Smooth muscle cell (in vitro differentiated cells): ENCODE results near the gene ADGRB2. TPM values are rescaled to one million over a fixed set of nuclear protein-coding genes. Genes with fewer than 3 reads are reported as not detected.

Experiments
- DNase-seq: peaks from one replicate; lab custom pipeline; 2025; ENCODE audit not compliant: unreplicated experiment; lab: John Stamatoyannopoulos, UW
- H2AFZ ChIP-seq: fragments of 200-600 bp; sonication (generic); 2 replicates; pipeline ENCODE4 v1.6.0; 2016; ENCODE audit warnings: antibody characterized with exemption, low read depth, mild to moderate bottlenecking
- H3F3A ChIP-seq: fragments of 200-600 bp; sonication (generic); 2 replicates; pipeline ENCODE4 v1.6.0; 2017; ENCODE audit warnings: antibody characterized with exemption, low read depth
- H3K27ac ChIP-seq: fragments of 200-600 bp; sonication (generic); 2 replicates; pipeline ENCODE4 v1.5.1; 2016; ENCODE audit warnings: low read depth, mild to moderate bottlenecking
- H3K27me3 ChIP-seq: fragments of 200-600 bp; sonication (generic); 2 replicates; pipeline ENCODE4 v1.6.1; 2016; ENCODE audit warnings: low read depth, mild to moderate bottlenecking
- H3K36me3 ChIP-seq: fragments of 200-600 bp; sonication (generic); 2 replicates; pipeline ENCODE4 v1.5.1; 2016; ENCODE audit warnings: low read depth
- H3K4me1 ChIP-seq: fragments of 200-600 bp; sonication (generic); 2 replicates; pipeline ENCODE4 v1.5.1; 2016; ENCODE audit warnings: low read depth
- H3K4me2 ChIP-seq: fragments of 200-600 bp; sonication (generic); 2 replicates; pipeline ENCODE4 v1.6.0; 2016; ENCODE audit warnings: mild to moderate bottlenecking
- H3K4me3 ChIP-seq: fragments of 200-600 bp; sonication (generic); 2 replicates; pipeline ENCODE4 v1.5.1; 2016; ENCODE audit warnings: mild to moderate bottlenecking
- H3K79me2 ChIP-seq: fragments of 200-600 bp; sonication (generic); 2 replicates; pipeline ENCODE4 v1.6.0; 2016; ENCODE audit warnings: low read depth, mild to moderate bottlenecking
- H3K9ac ChIP-seq: fragments of 200-600 bp; sonication (generic); 2 replicates; pipeline ENCODE4 v1.6.0; 2016; ENCODE audit warnings: low read depth
- H3K9me3 ChIP-seq: fragments of 200-600 bp; sonication (generic); replicated peaks from 2 replicates; pipeline ENCODE4 v1.5.1; 2016; ENCODE audit warnings: low read depth
- H4K20me1 ChIP-seq: fragments of 200-600 bp; sonication (generic); 2 replicates; pipeline ENCODE4 v1.6.0; 2016; ENCODE audit warnings: low read depth
- CTCF ChIP-seq: fragments of 200-600 bp; sonication (generic); IDR thresholded peaks from 2 replicates; pipeline ENCODE4 v1.5.1; 2017; ENCODE audit warnings: borderline replicate concordance, mild to moderate bottlenecking, antibody characterized with exemption; ENCODE audit not compliant: insufficient read depth, poor library complexity, severe bottlenecking
- WGBS: methylation state at CpG from one replicate; pipeline ENCODE4 v1.1.7; 2016; ENCODE audit warnings: low lambda C conversion rate; 5-methylcytosine and 5-hydroxymethylcytosine counted together
- polyA plus RNA-seq: library from polyadenylated mRNA; unstranded; fragments of >200 nt; fragmentation: Nextera tagmentation; extraction: Ambion mirVana; gene quantifications from 2 replicates; pipeline ENCODE4 v1.2.1, GENCODE V29; 2016
- total RNA-seq: library from RNA; depleted of rRNA; stranded (reverse); fragments of >200 nt; gene quantifications from 2 replicates; pipeline ENCODE4 v1.2.3, GENCODE V29; 2014

Gene ADGRB2
- total and polyA plus RNA-seq, 2 experiments from 2014 or later: 8.8 to 9.4 TPM

GRCh38 chr1:31700468-31701090 is 63.6 kb downstream of the ADGRB2 start:
- H3K4me3 ChIP-seq: no peak overlapping the region
- H4K20me1 ChIP-seq: no peaks in the 10 kb centered on the region
- DNase-seq: no peak
- H3K36me3 ChIP-seq: no peaks in the 10 kb centered on the region
- no peak for TF ChIP-seq CTCF
- no peaks in the 10 kb centered on the region for H3K27me3 ChIP-seq
- H3K79me2 ChIP-seq: peaks cover 42% of the 10 kb centered on the region
- peak overlapping the region; percentile 5 for H3K9ac ChIP-seq
- H3K4me2 ChIP-seq: peak overlapping the region; percentile 89
- H3K9me3 ChIP-seq: no peaks in the 10 kb centered on the region
- H2AFZ ChIP-seq: no peak overlapping the region
- H3F3A ChIP-seq: peaks cover 32% of the 10 kb centered on the region
- H3K27ac ChIP-seq: peak overlapping the region; percentile 93
- peaks cover 19% of the 10 kb centered on the region for H3K4me1 ChIP-seq
- 72% methylated on average over 7 of the region's 7 CpGs for whole genome bisulfite sequencing

DNA sequence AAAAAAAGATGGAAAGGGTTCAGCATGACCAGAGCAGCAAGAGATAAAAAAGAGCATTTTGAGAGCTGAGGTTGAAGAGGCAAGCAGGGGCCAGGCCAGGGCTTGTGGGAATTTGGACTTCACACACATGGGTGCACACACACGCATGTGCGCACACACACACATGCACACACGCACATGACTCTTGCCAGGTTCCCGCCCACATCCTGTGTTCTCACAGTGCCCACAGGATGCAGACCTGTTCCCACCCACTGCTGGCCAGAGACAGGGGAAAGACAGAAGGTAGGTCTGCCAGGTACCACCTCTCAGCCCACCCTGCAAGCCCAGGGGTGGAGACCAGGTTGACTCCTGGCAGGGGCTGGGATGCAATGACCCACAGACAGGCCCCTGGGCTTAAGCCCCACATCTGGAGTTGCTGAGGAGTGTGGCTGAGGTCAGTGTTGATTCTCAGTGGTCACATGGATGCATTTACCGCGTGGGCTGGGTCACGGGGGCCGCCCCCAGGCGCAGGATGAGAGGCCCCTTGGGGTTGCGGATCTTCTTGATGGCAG is 64.7 kb downstream of the ADGRB2 start:
- H3K27me3 ChIP-seq: no peaks in the 10 kb centered on the region
- no peak overlapping the region for H2AFZ ChIP-seq
- no peak overlapping the region for H3K4me2 ChIP-seq
- no peak overlapping the region for H3K27ac ChIP-seq
- H4K20me1 ChIP-seq: no peaks in the 10 kb centered on the region
- peaks cover 8% of the 10 kb centered on the region for H3K4me1 ChIP-seq
- 91% methylated on average over 10 of the region's 10 CpGs for WGBS
- H3K9ac ChIP-seq: no peak overlapping the region
- peaks cover 42% of the 10 kb centered on the region for H3K79me2 ChIP-seq
- TF ChIP-seq CTCF: no peak
- peaks cover 26% of the 10 kb centered on the region for H3F3A ChIP-seq
- no peak overlapping the region for H3K4me3 ChIP-seq
- DNase-seq: no peak
- no peaks in the 10 kb centered on the region for H3K36me3 ChIP-seq
- no peaks in the 10 kb centered on the region for H3K9me3 ChIP-seq

DNA sequence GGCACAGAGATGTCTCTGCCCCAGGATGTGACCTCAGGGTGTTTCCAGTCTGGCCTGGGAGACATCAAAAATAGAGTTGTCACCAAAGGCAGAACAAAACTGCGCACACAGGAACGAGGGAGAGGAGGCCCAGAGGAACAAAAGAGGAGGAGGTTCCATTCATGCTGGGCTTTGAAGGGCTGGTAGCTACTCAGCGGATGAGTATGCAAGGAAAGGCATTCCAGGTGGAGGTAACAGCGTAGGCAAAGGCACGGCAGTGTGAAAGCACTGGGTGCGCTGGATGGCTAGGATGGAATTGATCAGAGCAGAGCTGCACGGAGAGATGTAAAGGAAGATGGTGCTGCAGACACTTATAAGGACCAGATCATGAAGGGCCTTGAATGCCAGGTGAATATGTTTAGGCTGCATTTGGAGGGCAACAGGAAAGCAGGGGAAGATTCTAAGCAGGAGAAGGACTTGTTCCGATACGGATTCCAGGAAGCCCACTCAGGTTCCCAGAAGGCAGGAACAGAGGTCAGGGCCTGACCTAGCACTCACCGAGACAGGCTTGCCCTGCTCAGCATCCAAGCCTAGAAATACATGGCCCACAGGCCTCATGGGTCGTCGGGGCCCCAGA is 66.7 kb downstream of the ADGRB2 start:
- no peak overlapping the region for H3K9ac ChIP-seq
- no peaks in the 10 kb centered on the region for H3K27me3 ChIP-seq
- no peaks in the 10 kb centered on the region for H4K20me1 ChIP-seq
- TF ChIP-seq CTCF: no peak
- H3K4me2 ChIP-seq: no peak overlapping the region
- H3K9me3 ChIP-seq: no peaks in the 10 kb centered on the region
- H3K79me2 ChIP-seq: peaks cover 28% of the 10 kb centered on the region
- peaks cover 11% of the 10 kb centered on the region for H3F3A ChIP-seq
- no peak overlapping the region for H3K4me3 ChIP-seq
- H3K27ac ChIP-seq: no peak overlapping the region
- no peak overlapping the region for H2AFZ ChIP-seq
- no peak for DNase-seq
- H3K4me1 ChIP-seq: peaks cover 4% of the 10 kb centered on the region
- H3K36me3 ChIP-seq: no peaks in the 10 kb centered on the region
- WGBS: 89% methylated on average over 12 of the region's 12 CpGs
